IMR-90 (cell line): ENCODE data around the gene TAAR2. TPM values are rescaled to one million over a fixed set of nuclear protein-coding genes. Genes with fewer than 3 reads are reported as not detected.

Source experiments
- ATAC-seq: fragments of 200-7000 bp; cut with Tn5 transposase; 2 replicates; pipeline ENCODE4 v1.9.1; 2020; ENCODE audit warnings: low read depth, mild to moderate bottlenecking, moderate library complexity
- BruUV-seq: library from RNA; stranded (reverse); fragments of 400-500 nt; replicated peaks from 2 replicates; lab custom pipeline; 2021; lab: Mats Ljungman, UMichigan
- CTCF ChIA-PET: fragments of 300-600 bp; formaldehyde crosslinking; extraction: SDS; loops from one replicate; lab custom pipeline; 2021; ENCODE audit warnings: antibody characterized with exemption; lab: Yijun Ruan, JAX
- POLR2A ChIA-PET: fragments of 300-600 bp; sonication (Branson Sonifier 250); formaldehyde crosslinking; loops from one replicate; lab custom pipeline; 2022; ENCODE audit warnings: antibody characterized with exemption; ENCODE audit not compliant: unreplicated experiment; lab: Charles Lee
- DNase-seq: peaks from one replicate; pipeline ENCODE4 v3.0.0; 2013
- H2AFZ ChIP-seq: replicated peaks from 2 replicates; pipeline ENCODE3; 2013; ENCODE audit warnings: low read length, mild to moderate bottlenecking; ENCODE audit not compliant: poor library complexity
- H2AK5ac ChIP-seq: 2 replicates; pipeline ENCODE4 v1.6.1; 2013; ENCODE audit warnings: low read depth, low read length, inconsistent platforms
- H2AK9ac ChIP-seq: replicated peaks from 2 replicates; pipeline ENCODE3; 2013; ENCODE audit warnings: mild to moderate bottlenecking, low read depth, low read length, moderate library complexity; ENCODE audit not compliant: poor library complexity
- H2BK120ac ChIP-seq: 2 replicates; pipeline ENCODE4 v1.6.1; 2013; ENCODE audit warnings: low read depth, low read length, inconsistent platforms
- H2BK15ac ChIP-seq: 3 replicates; pipeline ENCODE4 v1.6.1; 2013; ENCODE audit warnings: low read depth, low read length, inconsistent platforms
- H2BK20ac ChIP-seq: 2 replicates; pipeline ENCODE4 v1.6.1; 2013; ENCODE audit warnings: low read depth, mild to moderate bottlenecking, inconsistent platforms, low read length, moderate library complexity
- H2BK5ac ChIP-seq: 2 replicates; pipeline ENCODE4 v1.6.1; 2013; ENCODE audit warnings: mild to moderate bottlenecking, low read depth, low read length, inconsistent platforms; ENCODE audit not compliant: poor library complexity, severe bottlenecking
- H3K14ac ChIP-seq: replicated peaks from 2 replicates; pipeline ENCODE4 v1.6.1; 2013; ENCODE audit warnings: low read depth, low read length, inconsistent platforms
- H3K18ac ChIP-seq: 2 replicates; pipeline ENCODE4 v1.6.1; 2013; ENCODE audit warnings: low read depth, low read length, control low read depth
- H3K23ac ChIP-seq: 2 replicates; pipeline ENCODE4 v1.6.1; 2013; ENCODE audit warnings: low read depth, low read length, inconsistent platforms
- H3K27ac ChIP-seq: 2 replicates; pipeline ENCODE4 v1.5.1; 2013; ENCODE audit warnings: mild to moderate bottlenecking, control low read depth, low read length; ENCODE audit not compliant: insufficient read depth
- H3K27me3 ChIP-seq: 2 replicates; pipeline ENCODE4 v1.6.1; 2013; ENCODE audit warnings: low read length; ENCODE audit not compliant: control insufficient read depth, insufficient read depth
- H3K36me3 ChIP-seq: 2 replicates; pipeline ENCODE4 v1.6.1; 2013; ENCODE audit warnings: low read length, mixed read lengths; ENCODE audit not compliant: control insufficient read depth, insufficient read depth
- H3K4ac ChIP-seq: 2 replicates; pipeline ENCODE4 v1.6.1; 2013; ENCODE audit warnings: low read depth, low read length, inconsistent platforms
- H3K4me1 ChIP-seq: 2 replicates; pipeline ENCODE4 v1.6.1; 2013; ENCODE audit warnings: low read length, mixed read lengths; ENCODE audit not compliant: control insufficient read depth, insufficient read depth
- H3K4me2 ChIP-seq: 2 replicates; pipeline ENCODE4 v1.6.1; 2013; ENCODE audit warnings: low read depth, mild to moderate bottlenecking, control low read depth, low read length, moderate library complexity
- H3K4me3 ChIP-seq: 2 replicates; pipeline ENCODE4 v1.5.1; 2013; ENCODE audit warnings: low read depth, mild to moderate bottlenecking, control low read depth, low read length, moderate library complexity; ENCODE audit not compliant: insufficient read depth
- H3K56ac ChIP-seq: 2 replicates; pipeline ENCODE4 v1.6.1; 2013; ENCODE audit warnings: low read length, inconsistent platforms; ENCODE audit not compliant: insufficient read depth; ENCODE audit errors: extremely low read depth
- H3K79me1 ChIP-seq, 2 experiments: 2 replicates each; pipeline ENCODE4 v1.6.1; 2013; ENCODE audit warnings: low read length in 2 of 2, inconsistent platforms in 1 of 2, low read depth in 1 of 2
- H3K9ac ChIP-seq: 2 replicates; pipeline ENCODE4 v1.6.1; 2013; ENCODE audit warnings: low read depth, low read length, control low read depth
- H3K9me1 ChIP-seq: 2 replicates; pipeline ENCODE4 v1.6.1; 2013; ENCODE audit warnings: low read length, inconsistent platforms; ENCODE audit not compliant: insufficient read depth
- H3K9me3 ChIP-seq: 2 replicates; pipeline ENCODE4 v1.6.1; 2013; ENCODE audit warnings: low read length; ENCODE audit not compliant: control insufficient read depth, insufficient read depth
- H4K20me1 ChIP-seq: 2 replicates; pipeline ENCODE4 v1.6.1; 2013; ENCODE audit warnings: low read length, inconsistent platforms; ENCODE audit not compliant: insufficient read depth
- H4K5ac ChIP-seq: 2 replicates; pipeline ENCODE4 v1.6.1; 2013; ENCODE audit warnings: mild to moderate bottlenecking, low read depth, low read length, control low read depth
- H4K8ac ChIP-seq, 2 experiments: 2 replicates each; pipeline ENCODE4 v1.6.1; 2013; ENCODE audit warnings: low read depth in 2 of 2, low read length in 2 of 2, control low read depth in 1 of 2, inconsistent platforms in 1 of 2
- H4K91ac ChIP-seq: 2 replicates; pipeline ENCODE4 v1.6.1; 2013; ENCODE audit warnings: low read depth, low read length, inconsistent platforms; ENCODE audit not compliant: insufficient read depth
- BHLHE40 ChIP-seq: fragments of 150-350 bp; IDR thresholded peaks from 2 replicates; pipeline ENCODE4 v1.6.1; 2016; ENCODE audit warnings: mild to moderate bottlenecking, low read depth, low read length
- CEBPB ChIP-seq: IDR thresholded peaks from 2 replicates; pipeline ENCODE4 v1.6.1; 2012; ENCODE audit warnings: low read depth, low read length, improper control_type of control experiment
- CHD1 ChIP-seq: IDR thresholded peaks from 2 replicates; pipeline ENCODE4 v1.6.1; 2012; ENCODE audit warnings: low read depth, low read length, improper control_type of control experiment
- CTCF ChIP-seq: conservative IDR thresholded peaks from 2 replicates; pipeline ENCODE4 v1.5.1; 2012; ENCODE audit warnings: mild to moderate bottlenecking, low read depth, low read length, improper control_type of control experiment
- ELK1 ChIP-seq: fragments of 150-350 bp; IDR thresholded peaks from 2 replicates; pipeline ENCODE4 v1.6.1; 2016; ENCODE audit warnings: low read depth, mild to moderate bottlenecking, low read length, moderate library complexity, borderline replicate concordance
- FOS ChIP-seq: fragments of 150-350 bp; IDR thresholded peaks from 2 replicates; pipeline ENCODE4 v1.6.1; 2016; ENCODE audit warnings: low read depth, low read length
- MAFK ChIP-seq: IDR thresholded peaks from 2 replicates; pipeline ENCODE4 v1.6.1; 2012; ENCODE audit warnings: low read depth, low read length, improper control_type of control experiment
- MAZ ChIP-seq: IDR thresholded peaks from 2 replicates; pipeline ENCODE4 v1.6.1; 2012; ENCODE audit warnings: low read depth, mild to moderate bottlenecking, low read length, improper control_type of control experiment, moderate library complexity, borderline replicate concordance
- MXI1 ChIP-seq: IDR thresholded peaks from 2 replicates; pipeline ENCODE4 v1.6.1; 2012; ENCODE audit warnings: low read depth, mild to moderate bottlenecking, low read length, moderate library complexity, borderline replicate concordance
- NFE2L2 ChIP-seq: fragments of 150-350 bp; IDR thresholded peaks from 2 replicates; pipeline ENCODE4 v1.6.1; 2016; ENCODE audit warnings: low read depth, mild to moderate bottlenecking, low read length
- POLR2A ChIP-seq: IDR thresholded peaks from 2 replicates; pipeline ENCODE4 v1.6.1; 2012; ENCODE audit warnings: mild to moderate bottlenecking, low read depth, low read length
- RAD21 ChIP-seq: IDR thresholded peaks from 2 replicates; pipeline ENCODE4 v1.6.1; 2012; ENCODE audit warnings: low read length, improper control_type of control experiment
- RCOR1 ChIP-seq: IDR thresholded peaks from 2 replicates; pipeline ENCODE4 v1.6.1; 2012; ENCODE audit warnings: mild to moderate bottlenecking, low read length, improper control_type of control experiment; ENCODE audit not compliant: insufficient replicate concordance
- RFX5 ChIP-seq: IDR thresholded peaks from 2 replicates; pipeline ENCODE4 v1.8.0; 2012; ENCODE audit warnings: low read depth, mild to moderate bottlenecking, low read length, moderate library complexity
- SMC3 ChIP-seq: fragments of 150-350 bp; IDR thresholded peaks from 2 replicates; pipeline ENCODE4 v1.6.1; 2016; ENCODE audit warnings: low read depth, mild to moderate bottlenecking, antibody characterized with exemption, low read length, moderate library complexity
- USF2 ChIP-seq: fragments of 150-350 bp; IDR thresholded peaks from 2 replicates; pipeline ENCODE4 v1.6.1; 2017; ENCODE audit warnings: mild to moderate bottlenecking, antibody characterized with exemption, low read length, low read depth
- whole genome bisulfite sequencing, 2 experiments: methylation state at CpG; one replicate each; pipeline versions ENCODE4 v1.1.5 to v1.1.7; 2013; ENCODE audit warnings: missing lambda C conversion rate in 2 of 2; ENCODE audit not compliant: insufficient read length in 1 of 2; ENCODE audit errors: extremely low coverage in 2 of 2; 5-methylcytosine and 5-hydroxymethylcytosine counted together
- dilution Hi-C: fragments of 300-500 bp; cut with HindIII; formaldehyde crosslinking; loops from one replicate; pipeline ENCODE4 v1.14.3; 2018; ENCODE audit warnings: low sequenced_read_pairs; ENCODE audit not compliant: unreplicated experiment
- in situ Hi-C: fragments of 300-500 bp; cut with MboI; formaldehyde crosslinking; loops from 3 replicates; pipeline ENCODE4 v1.14.3; 2019; ENCODE audit warnings: low sequenced_read_pairs, inconsistent platforms, mixed read lengths
- intact Hi-C: fragments of 100-400 bp; cut with micrococcal nuclease; formaldehyde crosslinking; loops from 2 replicates; pipeline ENCODE4 v1.10.0; 2022
- polyA plus RNA-seq, 3 experiments: library from polyadenylated mRNA; depleted of rRNA; stranded (reverse); fragments of >200 nt; gene quantifications; 2 replicates each; pipeline ENCODE4 v1.2.3, GENCODE V29; 2012; ENCODE audit warnings: low replicate concordance in 1 of 3
- total RNA-seq: library from RNA; depleted of rRNA; stranded (reverse); fragments of >200 nt; gene quantifications from 2 replicates; pipeline ENCODE4 v1.2.3, GENCODE V29; 2012

Gene TAAR2
- total and polyA plus RNA-seq, 2 of the 4 experiments (the other 2 are of a cell fraction): not detected

- no peak within 1 kb of the TSS for H3K9ac ChIP-seq
- H3K27me3 ChIP-seq: peaks cover 38% of the 10 kb centered on the region
- H3K56ac ChIP-seq: no peak within 1 kb of the TSS
- no peaks in the 10 kb centered on the region for H3K4me1 ChIP-seq
- H2BK120ac ChIP-seq: no peak within 1 kb of the TSS
- dilution Hi-C loops: no loop called here
- no peak within 1 kb of the TSS for H3K4ac ChIP-seq
- no peak within 1 kb of the TSS for H4K5ac ChIP-seq
- no peak within 1 kb of the TSS for H3K4me2 ChIP-seq
- intact Hi-C loops: no loop called here
- no TSS peak for BruUV-seq
- H3K23ac ChIP-seq: no peak within 1 kb of the TSS
- TF ChIP-seq NFE2L2: no peak
- TF ChIP-seq MXI1: no peak
- TF ChIP-seq USF2: no peak
- TF ChIP-seq ELK1: no peak
- no peak for TF ChIP-seq BHLHE40
- no peak for TF ChIP-seq CHD1
- no peak for TF ChIP-seq SMC3
- TF ChIP-seq RAD21: no peak
- TF ChIP-seq MAFK: no peak
- no peak for TF ChIP-seq FOS
- TF ChIP-seq RFX5: no peak
- TF ChIP-seq CEBPB: no peak
- TF ChIP-seq RCOR1: no peak
- no peak for TF ChIP-seq POLR2A
- TF ChIP-seq MAZ: no peak
- no peak for TF ChIP-seq CTCF
- no peak within 1 kb of the TSS for H2AFZ ChIP-seq
- no peaks in the 10 kb centered on the region for H3K36me3 ChIP-seq
- no peaks in the 10 kb centered on the region for H3K79me1 ChIP-seq
- no peak within 1 kb of the TSS for H2AK5ac ChIP-seq
- no peak within 1 kb of the TSS for H3K4me3 ChIP-seq
- POLR2A ChIA-PET: no interaction called here
- DNase-seq (no peak), ATAC-seq (no peak)
- no peak within 1 kb of the TSS for H3K18ac ChIP-seq
- no CpG with 5 or more reads among the region's 15 CpGs for WGBS, 2 experiments
- H2BK15ac ChIP-seq: no peak within 1 kb of the TSS
- H3K9me3 ChIP-seq: no peaks in the 10 kb centered on the region
- CTCF ChIA-PET: no interaction called here
- no peak within 1 kb of the TSS for H4K8ac ChIP-seq
- H4K91ac ChIP-seq: no peak within 1 kb of the TSS
- H2AK9ac ChIP-seq: no peak within 1 kb of the TSS
- no peaks in the 10 kb centered on the region for H4K20me1 ChIP-seq
- no peak within 1 kb of the TSS for H2BK20ac ChIP-seq
- no peaks in the 10 kb centered on the region for H3K9me1 ChIP-seq
- in situ Hi-C loops: no loop called here
- H3K27ac ChIP-seq: no peak within 1 kb of the TSS
- no peak within 1 kb of the TSS for H3K14ac ChIP-seq
- H2BK5ac ChIP-seq: no peak within 1 kb of the TSS
These were observed 53.8 kb downstream of the TAAR2 start, which contains the start of gene TAAR6 for GRCh38 chr6:132570221-132570777. TAAR6 (plus strand) TSS chr6:132570322; CDS start chr6:132570322, 0 bp downstream.
